Keratinocyte (primary cell): ENCODE data around the gene RAF1. TPM values are rescaled to one million over a fixed set of nuclear protein-coding genes. Genes with fewer than 3 reads are reported as not detected.
"Not testable (repeated sequence)": the region's sequence is repeated elsewhere in the genome, so short reads cannot be mapped to it uniquely, and the experiment has no call there.

Experiments
- DNase-seq: peaks from one replicate; pipeline ENCODE4 v3.0.0-alpha.2; 2011; ENCODE audit warnings: low read depth, missing footprints, low spot score
- FAIRE-seq: peaks from 2 replicates; lab custom pipeline; 2011; peaks lifted over from hg19 to GRCh38; lab: Jason Lieb, UNC
- H2AFZ ChIP-seq: 2 replicates; pipeline ENCODE4 v1.6.0; 2012; ENCODE audit warnings: low read length, control low read depth, inconsistent platforms; ENCODE audit not compliant: control insufficient read depth
- H3K27ac ChIP-seq: 2 replicates; pipeline ENCODE4 v1.5.1; 2011; ENCODE audit warnings: low read length; ENCODE audit not compliant: control insufficient read depth, insufficient read depth
- H3K27me3 ChIP-seq: 3 replicates; pipeline ENCODE4 v1.6.0; 2011; ENCODE audit warnings: low read length; ENCODE audit not compliant: control insufficient read depth, insufficient read depth; ENCODE audit errors: extremely low read depth
- H3K36me3 ChIP-seq, 2 experiments: 2 replicates in 1 of 2; 3 replicates in 1 of 2; pipeline ENCODE4 v1.5.1; 2011; ENCODE audit warnings: low read length in 2 of 2, mild to moderate bottlenecking in 1 of 2; ENCODE audit not compliant: control insufficient read depth in 2 of 2, insufficient read depth in 2 of 2; ENCODE audit errors: extremely low read depth in 1 of 2
- H3K4me1 ChIP-seq: 3 replicates; pipeline ENCODE4 v1.5.1; 2011; ENCODE audit warnings: low read length; ENCODE audit not compliant: control insufficient read depth, insufficient read depth; ENCODE audit errors: extremely low read depth
- H3K4me2 ChIP-seq: 3 replicates; pipeline ENCODE4 v1.6.0; 2011; ENCODE audit warnings: low read depth, low read length; ENCODE audit not compliant: control insufficient read depth, insufficient read depth; ENCODE audit errors: extremely low read depth
- H3K4me3 ChIP-seq, 3 experiments: fragments of 200-600 bp in 1 of 3; sonication (generic) in 1 of 3; 2 replicates in 2 of 3; 3 replicates in 1 of 3; pipeline ENCODE4 v1.5.1; 2011 to 2016; ENCODE audit warnings: low read length in 3 of 3, mild to moderate bottlenecking in 3 of 3, control low read depth in 2 of 3, inconsistent platforms in 1 of 3, low read depth in 1 of 3, mixed read lengths in 1 of 3, mixed run types in 1 of 3, moderate library complexity in 1 of 3; ENCODE audit not compliant: control insufficient read depth in 2 of 3, insufficient read depth in 2 of 3; ENCODE audit errors: extremely low read depth in 1 of 3
- H3K79me2 ChIP-seq: 2 replicates; pipeline ENCODE4 v1.6.0; 2012; ENCODE audit warnings: low read length; ENCODE audit not compliant: control insufficient read depth, insufficient read depth
- H3K9ac ChIP-seq: 3 replicates; pipeline ENCODE4 v1.6.0; 2011; ENCODE audit warnings: low read length; ENCODE audit not compliant: control insufficient read depth, insufficient read depth; ENCODE audit errors: extremely low read depth
- H3K9me1 ChIP-seq: 3 replicates; pipeline ENCODE4 v1.6.0; 2011; ENCODE audit warnings: low read length; ENCODE audit not compliant: control insufficient read depth, insufficient read depth; ENCODE audit errors: extremely low read depth
- H3K9me3 ChIP-seq: 2 replicates; pipeline ENCODE4 v1.5.1; 2012; ENCODE audit warnings: low read depth, low read length; ENCODE audit not compliant: control insufficient read depth
- H4K20me1 ChIP-seq: 3 replicates; pipeline ENCODE4 v1.6.0; 2011; ENCODE audit warnings: low read length; ENCODE audit not compliant: control insufficient read depth, insufficient read depth; ENCODE audit errors: extremely low read depth
- EZH2 ChIP-seq: IDR thresholded peaks from one replicate; pipeline ENCODE4 v1.6.1; 2012; ENCODE audit warnings: inconsistent platforms, mild to moderate bottlenecking, low read length, moderate library complexity
- dilution Hi-C: fragments of 300-500 bp; cut with MboI; formaldehyde crosslinking; loops from one replicate; pipeline ENCODE4 v1.7.0; 2020; ENCODE audit warnings: low sequenced_read_pairs; ENCODE audit not compliant: extremely low pct_ligation_motif_present
- polyA plus RNA-seq, 5 experiments: library from polyadenylated mRNA; depleted of rRNA in 3 of 5; stranded (reverse) in 3 of 5; stranded (forward) in 1 of 5; unstranded in 1 of 5; fragments of >200 nt; gene quantifications; 1 replicate in 1 of 5; 2 replicates in 3 of 5; 3 replicates in 1 of 5; pipeline versions ENCODE4 v1.2.1 to v1.2.3, GENCODE V29; 2011 to 2012; ENCODE audit warnings: missing spikeins in 2 of 5, low read depth in 1 of 5, low replicate concordance in 1 of 5
- TF ChIP-seq, protein P1 (sequence below), 3 experiments: IDR thresholded peaks in 1 of 3; conservative IDR thresholded peaks in 1 of 3; optimal IDR thresholded peaks in 1 of 3; 2 replicates in 2 of 3; 3 replicates in 1 of 3; pipeline versions ENCODE3 to v1.5.1; 2011; ENCODE audit warnings: low read length in 3 of 3, mild to moderate bottlenecking in 3 of 3, moderate library complexity in 2 of 3, control low read depth in 1 of 3, inconsistent platforms in 1 of 3; ENCODE audit not compliant: insufficient read depth in 2 of 3; ENCODE audit errors: extremely low read depth in 1 of 3

Gene RAF1
- polyA plus RNA-seq, 1 donor (not counting 4 experiments of a cell fraction or from before 2014, with no cell fraction given): 80.1 TPM

- peaks cover 90% of the 10 kb centered on the region for H3K79me2 ChIP-seq
- H4K20me1 ChIP-seq: no peaks in the 10 kb centered on the region
- H3K9ac ChIP-seq: no peak overlapping the region
- H3K27me3 ChIP-seq: no peaks in the 10 kb centered on the region
- H2AFZ ChIP-seq: no peak overlapping the region
- dilution Hi-C loops: no loop called here
- no peaks in the 10 kb centered on the region for H3K4me1 ChIP-seq
- FAIRE-seq (no peak), DNase-seq (no peak)
- no peak overlapping the region for H3K4me2 ChIP-seq
- no peak overlapping the region for H3K27ac ChIP-seq
- no peaks in the 10 kb centered on the region for H3K36me3 ChIP-seq
- H3K4me3 ChIP-seq: no peak overlapping the region
- TF ChIP-seq, protein P1, sequence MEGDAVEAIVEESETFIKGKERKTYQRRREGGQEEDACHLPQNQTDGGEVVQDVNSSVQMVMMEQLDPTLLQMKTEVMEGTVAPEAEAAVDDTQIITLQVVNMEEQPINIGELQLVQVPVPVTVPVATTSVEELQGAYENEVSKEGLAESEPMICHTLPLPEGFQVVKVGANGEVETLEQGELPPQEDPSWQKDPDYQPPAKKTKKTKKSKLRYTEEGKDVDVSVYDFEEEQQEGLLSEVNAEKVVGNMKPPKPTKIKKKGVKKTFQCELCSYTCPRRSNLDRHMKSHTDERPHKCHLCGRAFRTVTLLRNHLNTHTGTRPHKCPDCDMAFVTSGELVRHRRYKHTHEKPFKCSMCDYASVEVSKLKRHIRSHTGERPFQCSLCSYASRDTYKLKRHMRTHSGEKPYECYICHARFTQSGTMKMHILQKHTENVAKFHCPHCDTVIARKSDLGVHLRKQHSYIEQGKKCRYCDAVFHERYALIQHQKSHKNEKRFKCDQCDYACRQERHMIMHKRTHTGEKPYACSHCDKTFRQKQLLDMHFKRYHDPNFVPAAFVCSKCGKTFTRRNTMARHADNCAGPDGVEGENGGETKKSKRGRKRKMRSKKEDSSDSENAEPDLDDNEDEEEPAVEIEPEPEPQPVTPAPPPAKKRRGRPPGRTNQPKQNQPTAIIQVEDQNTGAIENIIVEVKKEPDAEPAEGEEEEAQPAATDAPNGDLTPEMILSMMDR (optimal IDR thresholded peaks at IDR 0.05 in 1 of 3, IDR thresholded peaks at IDR 0.05 in 1 of 3, conservative IDR thresholded peaks at IDR 0.05 in 1 of 3; ENCODE audit: extremely low read depth in 1 of 3, insufficient read depth in 2 of 3, low read length in 3 of 3): no peak
- no peak for TF ChIP-seq EZH2
- H3K9me3 ChIP-seq: no peaks in the 10 kb centered on the region
- peaks cover 2% of the 10 kb centered on the region for H3K9me1 ChIP-seq
Measured at GRCh38 chr3:12632523-12632922, 31.4 kb downstream of the RAF1 start.

GRCh38 chr3:12630843-12631242 lies 33.1 kb downstream of the RAF1 start:
- H3K9ac ChIP-seq, H3K4me3 ChIP-seq, H3K27ac ChIP-seq, H3K9me1 ChIP-seq, dilution Hi-C loops, H3K4me2 ChIP-seq, H4K20me1 ChIP-seq, DNase-seq, H3K27me3 ChIP-seq, H2AFZ ChIP-seq, H3K9me3 ChIP-seq, FAIRE-seq, H3K36me3 ChIP-seq, H3K4me1 ChIP-seq: not testable (repeated sequence)
- peaks cover 92% of the 10 kb centered on the region for H3K79me2 ChIP-seq

DNA sequence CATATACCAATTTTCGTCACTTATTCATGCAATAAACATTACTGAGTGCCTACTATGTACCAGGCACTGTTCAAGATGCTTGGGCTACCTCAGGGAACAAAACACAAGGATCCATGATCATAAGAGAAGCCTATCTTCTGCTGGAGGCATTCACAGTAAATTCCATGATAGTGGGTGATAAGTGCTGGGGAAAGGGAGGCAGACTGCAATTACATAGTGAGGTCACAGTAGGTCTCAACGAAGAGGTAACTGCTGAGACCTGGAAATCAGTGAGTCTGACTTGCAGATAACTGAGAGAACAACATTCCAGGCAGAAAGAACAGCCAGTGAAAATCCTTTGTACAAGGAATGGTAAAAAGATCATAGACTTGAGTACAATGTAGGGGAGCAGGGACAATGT lies 33.6 kb downstream of the RAF1 start:
- no peak overlapping the region for H3K4me3 ChIP-seq
- H3K9ac ChIP-seq: no peak overlapping the region
- H3K79me2 ChIP-seq: peaks cover 94% of the 10 kb centered on the region
- H2AFZ ChIP-seq: no peak overlapping the region
- no peaks in the 10 kb centered on the region for H3K36me3 ChIP-seq
- dilution Hi-C loops: no loop called here
- peaks cover 3% of the 10 kb centered on the region for H4K20me1 ChIP-seq
- FAIRE-seq (no peak), DNase-seq (no peak)
- TF ChIP-seq, protein P1 (optimal IDR thresholded peaks at IDR 0.05 in 1 of 3, IDR thresholded peaks at IDR 0.05 in 1 of 3, conservative IDR thresholded peaks at IDR 0.05 in 1 of 3; ENCODE audit: extremely low read depth in 1 of 3, insufficient read depth in 2 of 3, low read length in 3 of 3): no peak
- no peak for TF ChIP-seq EZH2
- H3K9me3 ChIP-seq: no peaks in the 10 kb centered on the region
- no peaks in the 10 kb centered on the region for H3K27me3 ChIP-seq
- no peak overlapping the region for H3K4me2 ChIP-seq
- no peaks in the 10 kb centered on the region for H3K4me1 ChIP-seq
- H3K9me1 ChIP-seq: peaks cover 2% of the 10 kb centered on the region
- H3K27ac ChIP-seq: no peak overlapping the region
